NB4 (cell line): ENCODE data around the gene DIS3L2.

Experiments used
- CTCF ChIP-seq: IDR thresholded peaks from one replicate; pipeline ENCODE4 v1.5.1; 2012; ENCODE audit warnings: low read depth, low read length
- MAX ChIP-seq: IDR thresholded peaks from 2 replicates; pipeline ENCODE4 v1.6.1; 2011; ENCODE audit warnings: low read depth, low read length
- MYC ChIP-seq: IDR thresholded peaks from 2 replicates; pipeline ENCODE4 v1.6.1; 2011; ENCODE audit warnings: low read depth, low read length
- POLR2A ChIP-seq: IDR thresholded peaks from 2 replicates; pipeline ENCODE4 v1.6.1; 2011; ENCODE audit warnings: mild to moderate bottlenecking; ENCODE audit not compliant: insufficient read length; ENCODE audit errors: extremely low read depth

GRCh38 chr2:232351686-232352510 lies 390.4 kb downstream of the DIS3L2 start:
- TF ChIP-seq CTCF (no peak), POLR2A (no peak), MYC (no peak), MAX (no peak)
